ENCODE data around the gene AIFM3. TPM values are rescaled to one million over a fixed set of nuclear protein-coding genes. Genes with fewer than 3 reads are reported as not detected.

Gene AIFM3
- total RNA-seq, 1 experiment from 2014 or later = 4.2 TPM

GRCh38 chr22:21012446-21013407, 45.7 kb downstream of the AIFM3 start:
- no peak for TF ChIP-seq CTCF (IDR thresholded peaks at IDR 0.05; ENCODE audit: unreplicated experiment)
- CTCF ChIA-PET = interaction anchor here (0.6 kb wide), 1 partner anchor 206 kb away, joined by 3 read pairs; no protein-coding TSS in a partner anchor
- no peaks in the 10 kb centered on the region for H3K9me3 Mint-ChIP-seq (ENCODE audit: low read depth, unreplicated experiment)
- H3K27ac Mint-ChIP-seq (ENCODE audit: unreplicated experiment) = no peak overlapping the region
- H3K27me3 Mint-ChIP-seq (ENCODE audit: unreplicated experiment) = peaks cover 13% of the 10 kb centered on the region
- intact Hi-C loops (cut with micrococcal nuclease; ENCODE audit: unreplicated experiment) = no loop called here
- H3K4me1 Mint-ChIP-seq (ENCODE audit: low read depth, unreplicated experiment) = peaks cover 18% of the 10 kb centered on the region
- no TSS peak for BruUV-seq (replicated peaks)
- no peaks in the 10 kb centered on the region for H3K36me3 Mint-ChIP-seq (ENCODE audit: insufficient read depth, unreplicated experiment)
- H3K4me3 Mint-ChIP-seq (ENCODE audit: low read depth, unreplicated experiment) = no peak overlapping the region
- DNase-seq = no peak

DNA sequence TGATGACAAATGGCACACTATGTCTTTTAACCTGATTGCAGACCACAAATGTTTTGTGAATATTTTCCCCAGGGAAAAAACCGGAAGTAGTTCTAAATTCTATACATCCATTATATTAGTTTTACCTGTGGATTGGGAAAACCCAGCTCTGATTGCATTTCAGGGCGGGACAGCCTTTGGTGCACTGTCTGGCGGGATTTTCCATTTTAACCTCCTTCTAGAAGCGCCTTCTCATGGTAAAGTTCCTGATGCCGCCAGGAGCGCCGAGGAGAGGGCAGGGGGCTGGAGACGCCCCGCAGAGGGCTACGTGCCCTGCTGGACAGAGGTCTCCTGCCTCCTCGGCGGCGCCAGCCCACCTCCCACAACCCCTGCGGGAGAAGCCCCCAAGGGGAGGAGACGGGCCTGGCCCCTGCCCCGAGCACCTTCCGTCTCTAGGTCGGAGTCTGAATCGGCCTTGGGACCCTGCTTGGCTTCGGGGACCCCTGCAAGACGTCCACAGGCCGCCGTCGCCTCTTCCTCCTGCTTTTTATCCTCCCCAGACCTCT, 46.7 kb downstream of the AIFM3 start:
- H3K9me3 Mint-ChIP-seq (ENCODE audit: low read depth, unreplicated experiment) = no peaks in the 10 kb centered on the region
- CTCF ChIA-PET = no interaction called here
- intact Hi-C loops (cut with micrococcal nuclease; ENCODE audit: unreplicated experiment) = no loop called here
- no peak for DNase-seq
- H3K27ac Mint-ChIP-seq (ENCODE audit: unreplicated experiment) = peak overlapping the region; percentile 38
- H3K27me3 Mint-ChIP-seq (ENCODE audit: unreplicated experiment) = peaks cover 23% of the 10 kb centered on the region
- peak overlapping the region; percentile 65 for H3K4me3 Mint-ChIP-seq (ENCODE audit: low read depth, unreplicated experiment)
- no peak for TF ChIP-seq CTCF (IDR thresholded peaks at IDR 0.05; ENCODE audit: unreplicated experiment)
- no peaks in the 10 kb centered on the region for H3K36me3 Mint-ChIP-seq (ENCODE audit: insufficient read depth, unreplicated experiment)
- no TSS peak for BruUV-seq (replicated peaks)
- peaks cover 18% of the 10 kb centered on the region for H3K4me1 Mint-ChIP-seq (ENCODE audit: low read depth, unreplicated experiment)

- BruUV-seq (replicated peaks) = no TSS peak
- no peak for TF ChIP-seq CTCF (IDR thresholded peaks at IDR 0.05; ENCODE audit: unreplicated experiment)
- Mint-ChIP-seq H3K27me3 (ENCODE audit: unreplicated experiment) (peaks cover 29% of the 10 kb centered on the region), H3K36me3 (ENCODE audit: insufficient read depth, unreplicated experiment) (no peaks in the 10 kb centered on the region), H3K9me3 (ENCODE audit: low read depth, unreplicated experiment) (no peaks in the 10 kb centered on the region), H3K4me1 (ENCODE audit: low read depth, unreplicated experiment) (peaks cover 18% of the 10 kb centered on the region), H3K27ac (ENCODE audit: unreplicated experiment) (peak overlapping the region; percentile 38), H3K4me3 (ENCODE audit: low read depth, unreplicated experiment) (peak overlapping the region; percentile 65)
- DNase-seq = peak; percentile 65
- intact Hi-C loops (cut with micrococcal nuclease; ENCODE audit: unreplicated experiment) = no loop called here
- CTCF ChIA-PET = no interaction called here
These were observed 47.2 kb downstream of the AIFM3 start for GRCh38 chr22:21014202-21014725.

- Mint-ChIP-seq H3K4me1 (ENCODE audit: low read depth, unreplicated experiment) (peaks cover 18% of the 10 kb centered on the region), H3K4me3 (ENCODE audit: low read depth, unreplicated experiment) (peak within 1 kb of the TSS; percentile 65), H3K9me3 (ENCODE audit: low read depth, unreplicated experiment) (no peaks in the 10 kb centered on the region), H3K27me3 (ENCODE audit: unreplicated experiment) (peaks cover 35% of the 10 kb centered on the region), H3K36me3 (ENCODE audit: insufficient read depth, unreplicated experiment) (no peaks in the 10 kb centered on the region), H3K27ac (ENCODE audit: unreplicated experiment) (peak within 1 kb of the TSS; percentile 38)
- peak; percentile 32 for DNase-seq
- intact Hi-C loops (cut with micrococcal nuclease; ENCODE audit: unreplicated experiment) = no loop called here
- TF ChIP-seq CTCF (IDR thresholded peaks at IDR 0.05; ENCODE audit: unreplicated experiment) = no peak
- CTCF ChIA-PET = no interaction called here
- no TSS peak for BruUV-seq (replicated peaks)
These were observed 47.8 kb downstream of the AIFM3 start, which contains the start of gene P2RX6 for GRCh38 chr22:21014726-21015465. P2RX6 (plus strand) TSS chr22:21015165; CDS start chr22:21015175, 10 bp downstream.
